22Rv1 (cell line): Measurements from ENCODE around the gene ACAD8.

Experiments used
- ZFX ChIP-seq: fragments of 450-650 bp; IDR thresholded peaks from 2 replicates; pipeline ENCODE4 v1.6.1; 2017; ENCODE audit warnings: antibody characterized with exemption, borderline replicate concordance
- TF ChIP-seq, protein P1 (sequence below): fragments of 450-650 bp; IDR thresholded peaks from 2 replicates; pipeline ENCODE4 v1.5.1; 2017; ENCODE audit warnings: mild to moderate bottlenecking

DNA sequence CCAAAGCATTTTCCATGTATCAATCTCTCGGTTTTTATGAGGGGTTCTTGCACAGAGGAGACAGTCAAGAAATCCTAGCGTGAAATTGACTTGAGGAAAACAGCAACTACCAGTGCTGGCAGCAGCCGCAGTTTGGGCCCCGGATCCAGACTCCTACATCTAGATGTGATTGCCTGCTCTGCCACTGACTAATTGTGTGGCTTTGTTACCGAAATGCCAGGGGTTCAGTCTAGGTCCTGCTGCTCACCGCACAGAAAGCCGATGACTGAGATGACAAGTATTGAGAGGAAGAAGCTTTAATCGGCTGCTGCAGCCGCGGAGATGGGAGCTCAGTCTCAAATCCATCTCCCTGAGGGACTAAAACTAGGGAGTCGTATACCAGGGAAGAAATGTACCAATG lies 14.6 kb downstream of the ACAD8 start:
- TF ChIP-seq, protein P1, sequence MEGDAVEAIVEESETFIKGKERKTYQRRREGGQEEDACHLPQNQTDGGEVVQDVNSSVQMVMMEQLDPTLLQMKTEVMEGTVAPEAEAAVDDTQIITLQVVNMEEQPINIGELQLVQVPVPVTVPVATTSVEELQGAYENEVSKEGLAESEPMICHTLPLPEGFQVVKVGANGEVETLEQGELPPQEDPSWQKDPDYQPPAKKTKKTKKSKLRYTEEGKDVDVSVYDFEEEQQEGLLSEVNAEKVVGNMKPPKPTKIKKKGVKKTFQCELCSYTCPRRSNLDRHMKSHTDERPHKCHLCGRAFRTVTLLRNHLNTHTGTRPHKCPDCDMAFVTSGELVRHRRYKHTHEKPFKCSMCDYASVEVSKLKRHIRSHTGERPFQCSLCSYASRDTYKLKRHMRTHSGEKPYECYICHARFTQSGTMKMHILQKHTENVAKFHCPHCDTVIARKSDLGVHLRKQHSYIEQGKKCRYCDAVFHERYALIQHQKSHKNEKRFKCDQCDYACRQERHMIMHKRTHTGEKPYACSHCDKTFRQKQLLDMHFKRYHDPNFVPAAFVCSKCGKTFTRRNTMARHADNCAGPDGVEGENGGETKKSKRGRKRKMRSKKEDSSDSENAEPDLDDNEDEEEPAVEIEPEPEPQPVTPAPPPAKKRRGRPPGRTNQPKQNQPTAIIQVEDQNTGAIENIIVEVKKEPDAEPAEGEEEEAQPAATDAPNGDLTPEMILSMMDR, result no peak
- TF ChIP-seq ZFX, result no peak
